Progenitor cell of endocrine pancreas (in vitro differentiated cells): ENCODE measurements around the gene MYLK. TPM values are rescaled to one million over a fixed set of nuclear protein-coding genes. Genes with fewer than 3 reads are reported as not detected.
"Not testable (repeated sequence)": the region's sequence is repeated elsewhere in the genome, so short reads cannot be mapped to it uniquely, and the experiment has no call there.

Experiments used
- DNase-seq: peaks from one replicate; pipeline ENCODE4 v3.0.0; 2021; ENCODE audit warnings: low spot score; ENCODE audit not compliant: unreplicated experiment
- H3K27ac Mint-ChIP-seq: 2 replicates; pipeline ENCODE4 v1.8.0; 2021; ENCODE audit warnings: mild to moderate bottlenecking, moderate library complexity, mixed read lengths
- H3K27me3 Mint-ChIP-seq: 2 replicates; pipeline ENCODE4 v1.8.0; 2021; ENCODE audit warnings: mixed read lengths
- H3K36me3 Mint-ChIP-seq: 2 replicates; pipeline ENCODE4 v1.8.0; 2022; ENCODE audit warnings: mixed read lengths; ENCODE audit not compliant: insufficient read depth
- H3K4me1 Mint-ChIP-seq: 2 replicates; pipeline ENCODE4 v1.8.0; 2021; ENCODE audit warnings: low read depth, mixed read lengths
- H3K4me3 Mint-ChIP-seq: 2 replicates; pipeline ENCODE4 v1.8.0; 2021; ENCODE audit warnings: low read depth, mild to moderate bottlenecking, moderate library complexity, mixed read lengths
- H3K9me3 Mint-ChIP-seq: 2 replicates; pipeline ENCODE4 v1.8.0; 2021; ENCODE audit warnings: low read depth, mixed read lengths
- CTCF ChIP-seq: fragments of 200-600 bp; sonication (generic); IDR thresholded peaks from one replicate; pipeline ENCODE4 v1.5.0; 2021; ENCODE audit warnings: antibody characterized with exemption, mild to moderate bottlenecking; ENCODE audit not compliant: unreplicated experiment
- total RNA-seq: library from RNA; stranded (reverse); gene quantifications from 2 replicates; pipeline ENCODE4 v1.2.1, GENCODE V29; 2021

Gene MYLK
- total RNA-seq, 1 donor from 2014 or later, result 1.1 TPM

- no peak for TF ChIP-seq CTCF
- DNase-seq, result no peak
- no peaks in the 10 kb centered on the region for H3K9me3 Mint-ChIP-seq
- H3K4me1 Mint-ChIP-seq, result no peaks in the 10 kb centered on the region
- H3K4me3 Mint-ChIP-seq, result no peak overlapping the region
- H3K36me3 Mint-ChIP-seq, result peaks cover 1% of the 10 kb centered on the region
- no peaks in the 10 kb centered on the region for H3K27me3 Mint-ChIP-seq
- no peak overlapping the region for H3K27ac Mint-ChIP-seq
Observed at GRCh38 chr3:123907720-123908119, 23.6 kb upstream of the MYLK start.

- H3K36me3 Mint-ChIP-seq, result no peaks in the 10 kb centered on the region
- H3K27me3 Mint-ChIP-seq, result no peaks in the 10 kb centered on the region
- H3K4me3 Mint-ChIP-seq, result no peak overlapping the region
- TF ChIP-seq CTCF, result no peak
- no peak for DNase-seq
- no peaks in the 10 kb centered on the region for H3K4me1 Mint-ChIP-seq
- H3K9me3 Mint-ChIP-seq, result no peaks in the 10 kb centered on the region
- H3K27ac Mint-ChIP-seq, result no peak overlapping the region
Observed at GRCh38 chr3:123899300-123899865, 15.3 kb upstream of the MYLK start.

- Mint-ChIP-seq H3K27ac (no peak overlapping the region), H3K27me3 (peaks cover 7% of the 10 kb centered on the region), H3K36me3 (peaks cover 6% of the 10 kb centered on the region), H3K9me3 (peaks cover 26% of the 10 kb centered on the region), H3K4me1 (no peaks in the 10 kb centered on the region), H3K4me3 (no peak overlapping the region)
- no peak for TF ChIP-seq CTCF
- no peak for DNase-seq
Observed at GRCh38 chr3:123893012-123893411, 8.9 kb upstream of the MYLK start.

- Mint-ChIP-seq H3K4me3 (no peak overlapping the region), H3K27ac (no peak overlapping the region), H3K36me3 (peaks cover 6% of the 10 kb centered on the region), H3K9me3 (peaks cover 26% of the 10 kb centered on the region), H3K4me1 (no peaks in the 10 kb centered on the region), H3K27me3 (peaks cover 7% of the 10 kb centered on the region)
- TF ChIP-seq CTCF, result no peak
- no peak for DNase-seq
Observed at GRCh38 chr3:123892195-123892594, 8.1 kb upstream of the MYLK start.

- H3K9me3 Mint-ChIP-seq, result peaks cover 26% of the 10 kb centered on the region
Observed at GRCh38 chr3:123890991-123891390, 6.9 kb upstream of the MYLK start.

GRCh38 chr3:123890162-123890561 lies 6.0 kb upstream of the MYLK start:
- Mint-ChIP-seq H3K27me3 (peaks cover 19% of the 10 kb centered on the region), H3K9me3 (peaks cover 26% of the 10 kb centered on the region)
- H3K4me1 Mint-ChIP-seq, H3K27ac Mint-ChIP-seq, H3K36me3 Mint-ChIP-seq, DNase-seq, H3K4me3 Mint-ChIP-seq: not testable (repeated sequence)

More at GRCh38 chr3:123890991-123891390, 6.9 kb upstream of the MYLK start:
- DNase-seq, H3K36me3 Mint-ChIP-seq, H3K4me3 Mint-ChIP-seq, H3K4me1 Mint-ChIP-seq, H3K27ac Mint-ChIP-seq: not testable (repeated sequence)
- peaks cover 12% of the 10 kb centered on the region for H3K27me3 Mint-ChIP-seq
